DND-41 (cell line): ENCODE results near the gene CLCN7.
A peak's percentile ranks its signal among the peaks of the same experiment; 100 is the strongest.

Experiments
- ATAC-seq: fragments of 200-7000 bp; cut with Tn5 transposase; 3 replicates; pipeline ENCODE4 v1.9.1; 2021; ENCODE audit warnings: low read depth; ENCODE audit not compliant: insufficient read depth
- DNase-seq: peaks from one replicate; pipeline ENCODE4 v3.0.0-alpha.2; 2020
- H2AFZ ChIP-seq: 2 replicates; pipeline ENCODE4 v1.6.0; 2012; ENCODE audit warnings: low read depth, low read length
- H3K27ac ChIP-seq: 2 replicates; pipeline ENCODE4 v1.5.1; 2012; ENCODE audit warnings: low read length, inconsistent platforms
- H3K27me3 ChIP-seq: fragments of 200-600 bp; sonication (generic); 2 replicates; pipeline ENCODE4 v1.6.0; 2012; ENCODE audit warnings: low read length, mild to moderate bottlenecking, inconsistent platforms; ENCODE audit not compliant: insufficient read depth, poor library complexity
- H3K36me3 ChIP-seq: 2 replicates; pipeline ENCODE4 v1.5.1; 2012; ENCODE audit warnings: low read length, inconsistent platforms; ENCODE audit not compliant: insufficient read depth
- H3K4me1 ChIP-seq: 2 replicates; pipeline ENCODE4 v1.5.1; 2012; ENCODE audit warnings: mild to moderate bottlenecking, low read length; ENCODE audit not compliant: insufficient read depth
- H3K4me2 ChIP-seq: 2 replicates; pipeline ENCODE4 v1.6.0; 2012; ENCODE audit warnings: mild to moderate bottlenecking, moderate library complexity, low read length, inconsistent platforms; ENCODE audit not compliant: insufficient read depth
- H3K4me3 ChIP-seq, 2 experiments: fragments of 200-600 bp in 1 of 2; shearing (Covaris generic) in 1 of 2; 2 replicates each; pipeline ENCODE4 v1.5.1; 2012 to 2016; ENCODE audit warnings: inconsistent platforms in 2 of 2, low read length in 2 of 2, mild to moderate bottlenecking in 2 of 2, low read depth in 1 of 2, moderate library complexity in 1 of 2
- H3K79me2 ChIP-seq: 2 replicates; pipeline ENCODE4 v1.6.0; 2012; ENCODE audit warnings: low read length, inconsistent platforms; ENCODE audit not compliant: insufficient read depth
- H3K9ac ChIP-seq: 2 replicates; pipeline ENCODE4 v1.6.0; 2012; ENCODE audit warnings: low read depth, mild to moderate bottlenecking, inconsistent platforms, low read length, moderate library complexity
- H3K9me3 ChIP-seq: 2 replicates; pipeline ENCODE4 v1.5.1; 2012; ENCODE audit warnings: low read length, moderate library complexity, mild to moderate bottlenecking, inconsistent platforms; ENCODE audit not compliant: insufficient read depth, severe bottlenecking
- H4K20me1 ChIP-seq: 2 replicates; pipeline ENCODE4 v1.6.0; 2012; ENCODE audit warnings: low read length; ENCODE audit not compliant: insufficient read depth
- CTCF ChIP-seq: IDR thresholded peaks from 2 replicates; pipeline ENCODE4 v1.5.1; 2012; ENCODE audit warnings: borderline replicate concordance, low read length, moderate library complexity, mild to moderate bottlenecking; ENCODE audit not compliant: poor library complexity, severe bottlenecking; ENCODE audit errors: extremely low read depth
- EZH2 ChIP-seq: IDR thresholded peaks from 3 replicates; pipeline ENCODE4 v1.6.1; 2012; ENCODE audit warnings: borderline replicate concordance, low read depth, mild to moderate bottlenecking, moderate library complexity, low read length, inconsistent platforms; ENCODE audit not compliant: severe bottlenecking

Gene CLCN7

GRCh38 chr16:1430214-1430758 is 44.5 kb downstream of the CLCN7 start:
- H4K20me1 ChIP-seq = no peaks in the 10 kb centered on the region
- H3K27me3 ChIP-seq = no peaks in the 10 kb centered on the region
- H3K79me2 ChIP-seq = no peaks in the 10 kb centered on the region
- no peaks in the 10 kb centered on the region for H3K4me1 ChIP-seq
- no peak overlapping the region for H3K4me2 ChIP-seq
- ATAC-seq = no peak
- H3K36me3 ChIP-seq = no peaks in the 10 kb centered on the region
- H3K9me3 ChIP-seq = no peaks in the 10 kb centered on the region
- H3K27ac ChIP-seq = no peak overlapping the region
- DNase-seq = no peak
- TF ChIP-seq CTCF (no peak), EZH2 (no peak)
- no peak overlapping the region for H2AFZ ChIP-seq
- H3K4me3 ChIP-seq = no peak overlapping the region
- no peak overlapping the region for H3K9ac ChIP-seq

- Histone ChIP-seq H3K79me2 (no peaks in the 10 kb centered on the region), H3K27ac (no peak overlapping the region), H3K9ac (no peak overlapping the region), H3K9me3 (no peaks in the 10 kb centered on the region), H2AFZ (no peak overlapping the region), H3K4me2 (no peak overlapping the region), H4K20me1 (no peaks in the 10 kb centered on the region), H3K4me3 (no peak overlapping the region), H3K27me3 (no peaks in the 10 kb centered on the region), H3K36me3 (no peaks in the 10 kb centered on the region), H3K4me1 (no peaks in the 10 kb centered on the region)
- ATAC-seq = no peak
- no peak for DNase-seq
- TF ChIP-seq EZH2 (no peak), CTCF (no peak)
Observed at GRCh38 chr16:1429631-1430030, 45.2 kb downstream of the CLCN7 start.

- TF ChIP-seq EZH2 (no peak), CTCF (no peak)
- Histone ChIP-seq H3K9ac (no peak overlapping the region), H3K27ac (no peak overlapping the region), H3K9me3 (no peaks in the 10 kb centered on the region), H3K36me3 (no peaks in the 10 kb centered on the region), H2AFZ (no peak overlapping the region), H4K20me1 (no peaks in the 10 kb centered on the region), H3K27me3 (no peaks in the 10 kb centered on the region), H3K4me3 (no peak overlapping the region), H3K4me2 (no peak overlapping the region), H3K4me1 (no peaks in the 10 kb centered on the region), H3K79me2 (no peaks in the 10 kb centered on the region)
- no peak for DNase-seq
- no peak for ATAC-seq
Observed at GRCh38 chr16:1429012-1429411, 45.8 kb downstream of the CLCN7 start.

- Histone ChIP-seq H3K9me3 (no peaks in the 10 kb centered on the region), H3K4me3 (no peak overlapping the region), H3K4me2 (no peak overlapping the region), H2AFZ (no peak overlapping the region), H3K79me2 (no peaks in the 10 kb centered on the region), H3K27ac (no peak overlapping the region), H3K36me3 (no peaks in the 10 kb centered on the region), H3K27me3 (no peaks in the 10 kb centered on the region), H3K4me1 (no peaks in the 10 kb centered on the region), H4K20me1 (no peaks in the 10 kb centered on the region), H3K9ac (no peak overlapping the region)
- ATAC-seq (0 out of 3 replicates have a peak, but pooled peaks have one; percentile 14), DNase-seq (no peak)
- TF ChIP-seq EZH2 (no peak), CTCF (peak; percentile 7)
Observed at GRCh38 chr16:1428511-1428910, 46.3 kb downstream of the CLCN7 start.
